GM21786 (cell line): ENCODE results near the gene ARHGAP40.

ENCODE experiments used
- ATAC-seq: cut with Tn5 transposase; IDR thresholded peaks from one replicate; pipeline ENCODE4 v1.9.1; 2021; ENCODE audit not compliant: unreplicated experiment

Gene ARHGAP40

DNA sequence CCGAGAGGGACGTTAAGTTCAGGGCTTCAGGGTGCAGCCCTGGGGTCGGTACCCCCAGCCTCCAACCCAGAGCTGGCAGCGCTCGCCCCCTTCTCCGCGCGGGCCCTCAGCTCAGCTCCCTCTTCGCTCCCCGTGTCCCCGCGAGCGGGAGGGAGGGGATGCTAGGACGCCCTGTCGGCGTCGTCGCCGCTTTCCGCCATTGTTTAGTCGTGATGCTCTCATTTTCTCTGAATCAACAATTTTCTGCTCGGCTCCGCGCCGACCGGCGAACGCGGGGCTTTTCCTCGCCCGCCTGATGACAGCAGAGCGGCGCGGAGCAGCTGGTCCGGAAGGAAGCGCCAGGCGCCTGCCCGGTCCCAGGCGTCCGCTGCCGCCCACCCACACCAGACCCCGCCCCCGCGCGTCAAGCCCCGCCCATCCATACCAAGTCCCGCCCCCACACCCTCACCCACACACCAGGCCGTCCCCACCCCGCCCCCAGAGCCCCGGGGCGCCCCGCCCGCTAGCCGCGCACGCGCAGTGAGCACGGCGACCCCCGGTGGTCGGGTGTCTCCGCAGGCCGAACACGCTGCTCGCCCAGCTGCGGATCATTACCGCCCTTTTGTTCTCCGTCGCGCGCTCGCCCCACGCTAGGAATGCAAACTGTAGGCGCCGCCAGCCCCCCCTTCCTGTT is 72.6 kb downstream of the ARHGAP40 start:
- ATAC-seq = no peak

- no peak for ATAC-seq
Observed at GRCh38 chr20:38674765-38675133, 73.1 kb downstream of the ARHGAP40 start.

- ATAC-seq = no peak
Observed at GRCh38 chr20:38676576-38676975, 75.0 kb downstream of the ARHGAP40 start.

GRCh38 chr20:38680500-38681306 is 79.1 kb downstream of the ARHGAP40 start:
- no peak for ATAC-seq

DNA sequence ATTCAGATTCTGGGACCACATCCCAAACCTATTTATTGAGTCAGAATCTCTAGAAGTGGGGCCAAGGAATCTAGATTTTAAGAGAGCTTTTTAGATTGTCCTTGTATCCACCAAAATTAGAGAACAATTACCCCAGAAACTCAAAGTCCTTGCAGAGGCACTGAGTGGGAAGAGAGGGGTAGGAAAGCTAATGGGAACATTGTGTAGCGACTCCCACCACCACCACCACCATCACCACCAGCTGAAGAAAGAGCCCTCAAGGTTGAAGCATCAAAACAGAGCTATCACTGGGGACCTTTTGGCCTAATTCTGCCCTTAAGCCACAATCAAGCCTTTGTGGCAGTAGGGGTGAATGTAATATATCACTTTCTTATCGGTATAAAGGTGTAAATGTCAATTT is 83.7 kb downstream of the ARHGAP40 start:
- ATAC-seq = no peak

DNA sequence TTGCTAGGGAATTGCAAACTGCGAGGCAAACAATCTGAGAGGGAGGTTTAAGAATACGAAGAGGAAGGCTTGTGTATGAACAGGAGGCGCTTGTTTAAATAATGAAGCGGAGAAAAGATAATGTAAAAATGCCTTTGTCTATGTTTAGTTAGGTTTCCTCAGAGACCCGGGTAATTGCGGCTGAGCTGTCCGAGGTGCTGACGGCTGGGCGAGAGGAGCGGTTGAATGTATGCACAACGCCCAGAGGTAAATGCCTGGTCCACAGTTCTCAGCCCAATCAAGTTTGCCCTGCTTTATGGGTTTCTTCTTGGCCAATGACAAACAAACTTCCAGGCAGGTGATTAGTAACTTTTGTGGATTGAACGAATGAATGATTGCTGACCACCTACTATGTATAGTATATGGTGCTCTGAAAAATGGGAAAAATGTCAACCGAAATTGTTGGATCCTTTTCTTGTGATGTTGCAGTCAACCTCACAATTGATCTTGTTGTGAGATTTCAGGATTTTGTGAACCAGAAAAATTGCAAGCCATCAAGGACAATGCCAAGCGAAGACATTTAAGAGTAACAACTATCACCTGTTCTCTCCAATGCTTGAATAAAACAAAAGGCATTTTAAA is 84.4 kb downstream of the ARHGAP40 start:
- ATAC-seq = no peak

GRCh38 chr20:38692436-38693411 is 91.1 kb downstream of the ARHGAP40 start:
- ATAC-seq = no peak

DNA sequence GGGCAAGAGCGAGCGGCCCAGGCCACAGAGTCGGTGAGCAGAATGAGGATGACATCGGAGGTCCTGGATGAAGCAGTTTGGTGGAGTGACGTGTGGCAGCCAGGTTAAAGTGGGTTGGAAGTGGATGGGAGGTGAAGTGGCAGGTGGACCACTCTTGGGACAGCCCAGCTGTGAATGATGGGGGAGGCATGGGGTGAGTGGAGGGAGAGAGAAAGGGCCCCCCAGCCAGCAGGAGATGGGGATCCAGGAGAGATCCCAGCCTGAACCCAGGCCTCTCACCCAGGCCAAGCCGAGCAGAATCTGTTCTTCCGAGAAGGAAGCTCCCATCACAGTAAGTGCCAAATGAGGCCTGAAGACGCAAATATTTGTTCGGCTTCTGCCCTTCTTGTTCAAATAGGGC is 95.7 kb downstream of the ARHGAP40 start:
- ATAC-seq = no peak

GRCh38 chr20:38698541-38698940 is 96.9 kb downstream of the ARHGAP40 start:
- ATAC-seq = no peak

- ATAC-seq = no peak
Observed at GRCh38 chr20:38700141-38700540, 98.5 kb downstream of the ARHGAP40 start.
